ENCODE measurements around the gene TCOF1.

TCOF1 gene

DNA sequence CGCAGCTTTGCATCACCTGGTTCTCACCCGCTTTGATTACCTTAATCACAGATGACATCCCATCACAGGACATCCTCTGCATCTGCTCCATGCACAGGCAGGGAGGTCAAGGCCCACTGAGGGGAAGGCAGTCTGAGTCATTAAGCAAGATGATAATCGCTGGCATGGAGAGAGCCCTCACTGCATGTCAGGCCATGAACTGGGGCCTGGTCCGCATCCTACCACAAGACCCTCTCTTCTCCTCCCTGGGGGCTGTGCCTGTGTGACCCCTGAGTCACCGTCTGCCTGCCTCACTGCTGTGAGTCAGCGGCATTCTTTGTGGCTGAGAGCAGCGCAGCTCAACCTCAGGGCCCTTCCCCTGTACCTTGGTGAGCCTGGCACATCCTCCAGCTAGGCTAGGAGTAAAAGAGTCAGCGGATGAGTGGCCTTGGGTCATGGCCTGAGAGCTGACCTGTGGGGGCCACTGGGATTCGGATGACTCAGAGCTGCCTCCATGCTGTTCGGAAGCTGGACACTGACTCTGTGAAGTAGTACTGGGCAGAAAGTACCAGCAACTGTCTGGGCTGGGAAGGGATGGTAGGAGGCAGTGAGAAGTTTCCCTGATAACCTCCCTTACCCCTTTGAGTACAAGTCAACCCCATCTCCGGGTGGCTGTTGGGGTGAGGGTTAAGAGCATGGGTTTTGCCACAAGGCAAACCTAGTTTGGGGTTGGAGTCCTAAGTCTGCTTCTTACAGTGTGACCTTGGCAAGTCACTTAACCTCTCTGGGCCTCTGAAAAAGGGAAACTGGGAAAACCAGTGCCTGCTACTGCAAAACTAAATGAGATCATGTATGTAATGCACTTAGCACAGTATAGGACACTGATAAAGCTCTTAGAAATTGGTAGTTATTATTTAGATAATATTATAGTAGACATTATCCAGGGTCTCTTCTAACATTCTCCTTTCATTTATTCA is 40.2 kb upstream of the TCOF1 start:
- Histone ChIP-seq H3K9ac (ENCODE audit: low read length) (no peak overlapping the region), H3K27me3 (ENCODE audit: control insufficient read depth in 1 of 2, insufficient read depth in 2 of 2, low read length in 2 of 2) (no peaks in the 10 kb centered on the region), H3K4me1 (ENCODE audit: insufficient read depth, low read length) (peaks cover 12% of the 10 kb centered on the region), H3K4me3 (ENCODE audit: low read depth in 1 of 2, low read length in 2 of 2) (no peak overlapping the region), H3K27ac (ENCODE audit: low read depth, low read length) (no peak overlapping the region), H3K9me3 (ENCODE audit: low read length) (no peaks in the 10 kb centered on the region), H3K36me3 (ENCODE audit: insufficient read depth, low read length) (no peaks in the 10 kb centered on the region)

DNA sequence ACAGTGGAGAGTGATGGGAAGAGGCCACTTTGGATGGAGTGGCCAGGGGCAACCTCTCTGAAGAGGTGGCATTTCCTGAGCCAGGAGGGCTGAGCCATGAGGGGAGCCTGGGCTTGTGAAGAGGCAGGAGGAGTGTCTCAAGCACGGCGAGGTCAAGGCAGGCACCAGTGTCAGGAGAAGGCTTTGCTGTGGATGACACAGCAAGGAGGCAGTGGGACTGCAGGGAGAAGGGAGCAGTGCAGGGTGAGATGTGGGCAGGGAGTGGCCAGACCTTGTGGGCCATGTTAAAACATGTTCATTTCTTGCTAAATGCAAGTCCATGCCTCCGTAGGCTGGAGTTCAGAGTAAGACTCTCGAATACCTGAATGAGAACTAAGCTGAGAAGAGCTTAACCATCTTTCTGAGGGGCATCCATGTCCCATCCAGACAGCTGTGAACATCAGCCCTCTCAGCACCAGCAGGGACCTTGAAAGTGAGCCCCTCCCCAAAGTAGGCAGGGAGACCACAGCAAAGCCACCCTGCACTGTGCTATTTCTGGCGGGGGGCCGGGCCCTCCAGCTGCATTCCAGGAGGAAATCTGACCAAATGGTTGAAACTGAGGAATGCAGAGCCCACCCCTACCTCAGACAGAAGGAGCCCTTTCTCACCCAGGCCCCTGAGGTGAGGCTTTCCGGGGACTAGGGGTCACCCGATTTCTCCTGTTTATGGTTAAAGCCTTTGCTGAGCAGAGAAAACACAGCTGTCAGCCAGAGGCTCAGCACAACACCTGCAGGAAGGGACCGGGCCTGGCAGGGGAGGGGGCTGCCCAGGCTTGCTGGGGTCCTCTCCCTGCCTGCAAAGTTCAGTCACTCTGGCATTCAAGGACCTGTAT is 38.6 kb upstream of the TCOF1 start:
- Histone ChIP-seq H3K27me3 (ENCODE audit: control insufficient read depth in 1 of 2, insufficient read depth in 2 of 2, low read length in 2 of 2) (no peaks in the 10 kb centered on the region), H3K27ac (ENCODE audit: low read depth, low read length) (no peak overlapping the region), H3K4me1 (ENCODE audit: insufficient read depth, low read length) (peaks cover 12% of the 10 kb centered on the region), H3K9ac (ENCODE audit: low read length) (no peak overlapping the region), H3K36me3 (ENCODE audit: insufficient read depth, low read length) (no peaks in the 10 kb centered on the region), H3K4me3 (ENCODE audit: low read depth in 1 of 2, low read length in 2 of 2) (no peak overlapping the region), H3K9me3 (ENCODE audit: low read length) (no peaks in the 10 kb centered on the region)

- H3K36me3 ChIP-seq (ENCODE audit: insufficient read depth, low read length): no peaks in the 10 kb centered on the region
- no peak overlapping the region for H3K27ac ChIP-seq (ENCODE audit: low read depth, low read length)
- H3K4me1 ChIP-seq (ENCODE audit: insufficient read depth, low read length): peaks cover 12% of the 10 kb centered on the region
- H3K9me3 ChIP-seq (ENCODE audit: low read length): no peaks in the 10 kb centered on the region
- H3K27me3 ChIP-seq (ENCODE audit: control insufficient read depth in 1 of 2, insufficient read depth in 2 of 2, low read length in 2 of 2): no peaks in the 10 kb centered on the region
- H3K4me3 ChIP-seq (ENCODE audit: low read depth in 1 of 2, low read length in 2 of 2): no peak overlapping the region
- no peak overlapping the region for H3K9ac ChIP-seq (ENCODE audit: low read length)
Observed at GRCh38 chr5:150319484-150319790, 38.1 kb upstream of the TCOF1 start.

GRCh38 chr5:150320044-150320613 is 37.4 kb upstream of the TCOF1 start:
- Histone ChIP-seq H3K4me1 (ENCODE audit: insufficient read depth, low read length) (peaks cover 12% of the 10 kb centered on the region), H3K36me3 (ENCODE audit: insufficient read depth, low read length) (no peaks in the 10 kb centered on the region), H3K9me3 (ENCODE audit: low read length) (no peaks in the 10 kb centered on the region), H3K27ac (ENCODE audit: low read depth, low read length) (no peak overlapping the region), H3K4me3 (ENCODE audit: low read depth in 1 of 2, low read length in 2 of 2) (no peak overlapping the region), H3K27me3 (ENCODE audit: control insufficient read depth in 1 of 2, insufficient read depth in 2 of 2, low read length in 2 of 2) (no peaks in the 10 kb centered on the region), H3K9ac (ENCODE audit: low read length) (no peak overlapping the region)

GRCh38 chr5:150321211-150321610 is 36.3 kb upstream of the TCOF1 start:
- Histone ChIP-seq H3K9ac (ENCODE audit: low read length) (no peak overlapping the region), H3K4me3 (ENCODE audit: low read depth in 1 of 2, low read length in 2 of 2) (no peak overlapping the region), H3K4me1 (ENCODE audit: insufficient read depth, low read length) (peaks cover 12% of the 10 kb centered on the region), H3K9me3 (ENCODE audit: low read length) (no peaks in the 10 kb centered on the region), H3K27ac (ENCODE audit: low read depth, low read length) (no peak overlapping the region), H3K36me3 (ENCODE audit: insufficient read depth, low read length) (no peaks in the 10 kb centered on the region), H3K27me3 (ENCODE audit: control insufficient read depth in 1 of 2, insufficient read depth in 2 of 2, low read length in 2 of 2) (no peaks in the 10 kb centered on the region)

GRCh38 chr5:150321784-150322183 is 35.7 kb upstream of the TCOF1 start:
- H3K4me3 ChIP-seq (ENCODE audit: low read depth in 1 of 2, low read length in 2 of 2): no peak overlapping the region
- H3K9ac ChIP-seq (ENCODE audit: low read length): no peak overlapping the region
- H3K4me1 ChIP-seq (ENCODE audit: insufficient read depth, low read length): peaks cover 12% of the 10 kb centered on the region
- no peak overlapping the region for H3K27ac ChIP-seq (ENCODE audit: low read depth, low read length)
- no peaks in the 10 kb centered on the region for H3K9me3 ChIP-seq (ENCODE audit: low read length)
- H3K36me3 ChIP-seq (ENCODE audit: insufficient read depth, low read length): no peaks in the 10 kb centered on the region
- no peaks in the 10 kb centered on the region for H3K27me3 ChIP-seq (ENCODE audit: control insufficient read depth in 1 of 2, insufficient read depth in 2 of 2, low read length in 2 of 2)

- Histone ChIP-seq H3K4me3 (ENCODE audit: low read depth in 1 of 2, low read length in 2 of 2) (no peak overlapping the region), H3K9ac (ENCODE audit: low read length) (no peak overlapping the region), H3K4me1 (ENCODE audit: insufficient read depth, low read length) (peaks cover 12% of the 10 kb centered on the region), H3K36me3 (ENCODE audit: insufficient read depth, low read length) (no peaks in the 10 kb centered on the region), H3K27me3 (ENCODE audit: control insufficient read depth in 1 of 2, insufficient read depth in 2 of 2, low read length in 2 of 2) (no peaks in the 10 kb centered on the region), H3K9me3 (ENCODE audit: low read length) (no peaks in the 10 kb centered on the region), H3K27ac (ENCODE audit: low read depth, low read length) (no peak overlapping the region)
Observed at GRCh38 chr5:150322202-150322601, 35.3 kb upstream of the TCOF1 start.

- no peak overlapping the region for H3K4me3 ChIP-seq (ENCODE audit: low read depth in 1 of 2, low read length in 2 of 2)
- peaks cover 12% of the 10 kb centered on the region for H3K4me1 ChIP-seq (ENCODE audit: insufficient read depth, low read length)
- H3K27ac ChIP-seq (ENCODE audit: low read depth, low read length): no peak overlapping the region
- H3K9ac ChIP-seq (ENCODE audit: low read length): no peak overlapping the region
- no peaks in the 10 kb centered on the region for H3K9me3 ChIP-seq (ENCODE audit: low read length)
- H3K36me3 ChIP-seq (ENCODE audit: insufficient read depth, low read length): no peaks in the 10 kb centered on the region
- H3K27me3 ChIP-seq (ENCODE audit: control insufficient read depth in 1 of 2, insufficient read depth in 2 of 2, low read length in 2 of 2): no peaks in the 10 kb centered on the region
Observed at GRCh38 chr5:150323092-150323491, 34.4 kb upstream of the TCOF1 start.

- H3K27ac ChIP-seq (ENCODE audit: low read depth, low read length): no peak overlapping the region
- no peak overlapping the region for H3K9ac ChIP-seq (ENCODE audit: low read length)
- H3K36me3 ChIP-seq (ENCODE audit: insufficient read depth, low read length): no peaks in the 10 kb centered on the region
- H3K4me1 ChIP-seq (ENCODE audit: insufficient read depth, low read length): peaks cover 12% of the 10 kb centered on the region
- H3K9me3 ChIP-seq (ENCODE audit: low read length): no peaks in the 10 kb centered on the region
- no peaks in the 10 kb centered on the region for H3K27me3 ChIP-seq (ENCODE audit: control insufficient read depth in 1 of 2, insufficient read depth in 2 of 2, low read length in 2 of 2)
- H3K4me3 ChIP-seq (ENCODE audit: low read depth in 1 of 2, low read length in 2 of 2): no peak overlapping the region
Observed at GRCh38 chr5:150323819-150324218, 33.7 kb upstream of the TCOF1 start.

DNA sequence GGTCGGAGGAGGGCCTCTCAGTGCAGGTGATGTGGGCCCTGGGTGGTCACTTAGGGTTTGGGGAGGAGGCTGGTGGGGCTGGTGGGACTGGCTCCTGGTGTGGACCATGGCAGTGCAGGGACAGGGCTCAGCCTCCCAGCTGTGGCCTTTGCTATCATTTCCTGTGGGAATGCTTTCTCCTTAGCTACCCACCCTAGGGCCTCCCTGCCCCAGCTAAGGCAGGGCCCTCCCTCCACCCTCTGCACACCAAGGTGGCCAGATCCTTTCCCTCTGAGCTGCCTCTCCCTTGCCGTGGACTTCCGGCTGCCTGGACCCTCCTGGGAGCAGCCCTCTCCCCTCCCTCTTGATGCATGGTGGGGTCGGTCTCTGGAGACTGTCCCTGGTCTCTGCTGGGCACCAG is 32.1 kb upstream of the TCOF1 start:
- Histone ChIP-seq H3K4me1 (ENCODE audit: insufficient read depth, low read length) (peaks cover 4% of the 10 kb centered on the region), H3K36me3 (ENCODE audit: insufficient read depth, low read length) (no peaks in the 10 kb centered on the region), H3K27ac (ENCODE audit: low read depth, low read length) (no peak overlapping the region), H3K9ac (ENCODE audit: low read length) (no peak overlapping the region), H3K27me3 (ENCODE audit: control insufficient read depth in 1 of 2, insufficient read depth in 2 of 2, low read length in 2 of 2) (no peaks in the 10 kb centered on the region), H3K4me3 (ENCODE audit: low read depth in 1 of 2, low read length in 2 of 2) (no peak overlapping the region), H3K9me3 (ENCODE audit: low read length) (no peaks in the 10 kb centered on the region)

- H3K4me1 ChIP-seq (ENCODE audit: insufficient read depth, low read length): no peaks in the 10 kb centered on the region
- no peak overlapping the region for H3K9ac ChIP-seq (ENCODE audit: low read length)
- no peaks in the 10 kb centered on the region for H3K27me3 ChIP-seq (ENCODE audit: control insufficient read depth in 1 of 2, insufficient read depth in 2 of 2, low read length in 2 of 2)
- no peak overlapping the region for H3K4me3 ChIP-seq (ENCODE audit: low read depth in 1 of 2, low read length in 2 of 2)
- H3K9me3 ChIP-seq (ENCODE audit: low read length): no peaks in the 10 kb centered on the region
- H3K36me3 ChIP-seq (ENCODE audit: insufficient read depth, low read length): no peaks in the 10 kb centered on the region
- H3K27ac ChIP-seq (ENCODE audit: low read depth, low read length): no peak overlapping the region
Observed at GRCh38 chr5:150326707-150327106, 30.8 kb upstream of the TCOF1 start.
